Endothelial cell of umbilical vein (primary cell): ENCODE results near the gene MRGPRG. TPM values are rescaled to one million over a fixed set of nuclear protein-coding genes. Genes with fewer than 3 reads are reported as not detected.

ENCODE experiments used
- BruUV-seq: library from RNA; stranded (reverse); fragments of 400-500 nt; replicated peaks from 2 replicates; lab custom pipeline; 2021; lab: Mats Ljungman, UMichigan
- CTCF ChIA-PET: fragments of 300-600, 350-600 bp; sonication (Branson Sonifier 250); formaldehyde crosslinking; loops from one replicate; lab custom pipeline; 2021; ENCODE audit warnings: antibody characterized with exemption, inconsistent platforms; lab: Charles Lee
- POLR2A ChIA-PET: fragments of 300-600, 350-600 bp; sonication (Branson Sonifier 250); formaldehyde crosslinking; loops from one replicate; lab custom pipeline; 2021; ENCODE audit warnings: antibody characterized with exemption, inconsistent platforms; lab: Charles Lee
- DNase-seq: peaks from one replicate; pipeline ENCODE4 v3.0.0-alpha.2; 2011; ENCODE audit warnings: low read depth, low spot score
- FAIRE-seq: peaks from 2 replicates; lab custom pipeline; 2011; peaks lifted over from hg19 to GRCh38; lab: Jason Lieb, UNC
- H2AFZ ChIP-seq: 2 replicates; pipeline ENCODE4 v1.6.0; 2012; ENCODE audit warnings: low read depth, low read length, control low read depth, inconsistent platforms
- H3K27ac ChIP-seq: 2 replicates; pipeline ENCODE4 v1.5.1; 2011; ENCODE audit warnings: low read depth, mild to moderate bottlenecking, control low read depth, low read length, moderate library complexity; ENCODE audit not compliant: insufficient read depth
- H3K27me3 ChIP-seq, 2 experiments: 2 replicates each; pipeline versions ENCODE4 v1.6.0 to v1.6.1; 2011; ENCODE audit warnings: low read length in 2 of 2, mixed read lengths in 1 of 2; ENCODE audit not compliant: control insufficient read depth in 2 of 2, insufficient read depth in 2 of 2
- H3K36me3 ChIP-seq, 2 experiments: 2 replicates in 1 of 2; 3 replicates in 1 of 2; pipeline ENCODE4 v1.5.1; 2011; ENCODE audit warnings: low read length in 2 of 2, mild to moderate bottlenecking in 1 of 2, moderate library complexity in 1 of 2; ENCODE audit not compliant: control insufficient read depth in 2 of 2, insufficient read depth in 2 of 2; ENCODE audit errors: extremely low read depth in 1 of 2
- H3K4me1 ChIP-seq: 3 replicates; pipeline ENCODE4 v1.5.1; 2011; ENCODE audit warnings: mild to moderate bottlenecking, low read length; ENCODE audit not compliant: control insufficient read depth, insufficient read depth; ENCODE audit errors: extremely low read depth
- H3K4me2 ChIP-seq: 2 replicates; pipeline ENCODE4 v1.6.1; 2011; ENCODE audit warnings: low read length, control low read depth, mixed read lengths; ENCODE audit not compliant: insufficient read depth
- H3K4me3 ChIP-seq, 3 experiments: fragments of 200-600 bp in 1 of 3; sonication (generic), shearing (Covaris generic) in 1 of 3; replicated peaks in 1 of 3; 2 replicates each; pipeline ENCODE4 v1.5.1; 2011 to 2016; ENCODE audit warnings: control low read depth in 3 of 3, low read length in 3 of 3, mild to moderate bottlenecking in 2 of 3, inconsistent platforms in 1 of 3, low read depth in 1 of 3, moderate library complexity in 1 of 3; ENCODE audit not compliant: insufficient read depth in 1 of 3
- H3K79me2 ChIP-seq: 2 replicates; pipeline ENCODE4 v1.6.0; 2012; ENCODE audit warnings: low read length, inconsistent platforms; ENCODE audit not compliant: control insufficient read depth, insufficient read depth
- H3K9ac ChIP-seq: replicated peaks from 2 replicates; pipeline ENCODE3; 2011; ENCODE audit warnings: low read length, control low read depth; ENCODE audit not compliant: insufficient read depth; ENCODE audit errors: extremely low read depth
- H3K9me1 ChIP-seq: replicated peaks from 3 replicates; pipeline ENCODE4 v1.6.0; 2011; ENCODE audit warnings: mild to moderate bottlenecking, low read length; ENCODE audit not compliant: control insufficient read depth, insufficient read depth; ENCODE audit errors: extremely low read depth
- H3K9me3 ChIP-seq: replicated peaks from 2 replicates; pipeline ENCODE4 v1.5.1; 2012; ENCODE audit warnings: low read length, inconsistent platforms; ENCODE audit not compliant: control insufficient read depth, insufficient read depth
- H4K20me1 ChIP-seq: replicated peaks from 2 replicates; pipeline ENCODE3; 2011; ENCODE audit warnings: mild to moderate bottlenecking, low read length; ENCODE audit not compliant: control insufficient read depth, insufficient read depth; ENCODE audit errors: extremely low read depth
- CTCF ChIP-seq, 2 donors: IDR thresholded peaks; 1 replicate in 1 of 2; 2 replicates in 1 of 2; pipeline ENCODE4 v1.5.1; 2011; ENCODE audit warnings: low read length in 2 of 2, mild to moderate bottlenecking in 2 of 2, moderate library complexity in 2 of 2, control low read depth in 1 of 2, inconsistent platforms in 1 of 2, low read depth in 1 of 2; ENCODE audit not compliant: insufficient read depth in 1 of 2; ENCODE audit errors: extremely low read depth in 1 of 2
- EZH2 ChIP-seq: IDR thresholded peaks from 2 replicates; pipeline ENCODE4 v1.6.1; 2012; ENCODE audit warnings: borderline replicate concordance, low read depth, mild to moderate bottlenecking, moderate library complexity, low read length, inconsistent platforms; ENCODE audit not compliant: severe bottlenecking
- FOS ChIP-seq: IDR thresholded peaks from 2 replicates; pipeline ENCODE4 v1.6.1; 2011; ENCODE audit warnings: mild to moderate bottlenecking, low read length, moderate library complexity, borderline replicate concordance; ENCODE audit not compliant: insufficient read depth
- GATA2 ChIP-seq: IDR thresholded peaks from 2 replicates; pipeline ENCODE4 v1.7.0; 2011; ENCODE audit warnings: low read depth, mild to moderate bottlenecking, moderate library complexity, mixed read lengths, low read length; ENCODE audit not compliant: insufficient read length, insufficient read depth
- JUN ChIP-seq: IDR thresholded peaks from 2 replicates; pipeline ENCODE4 v1.6.1; 2011; ENCODE audit warnings: borderline replicate concordance, low read depth; ENCODE audit not compliant: insufficient read length, insufficient read depth
- MAX ChIP-seq: IDR thresholded peaks from 2 replicates; pipeline ENCODE4 v1.6.1; 2011; ENCODE audit not compliant: insufficient read depth, insufficient read length
- MYC ChIP-seq: IDR thresholded peaks from one replicate; pipeline ENCODE4 v1.6.1; 2011; ENCODE audit warnings: mild to moderate bottlenecking, low read depth, low read length
- POLR2A ChIP-seq: IDR thresholded peaks from 2 replicates; pipeline ENCODE4 v1.6.1; 2012; ENCODE audit warnings: low read depth, mild to moderate bottlenecking, control low read depth, low read length
- POLR2AphosphoS5 ChIP-seq: IDR thresholded peaks from 2 replicates; pipeline ENCODE4 v1.6.1; 2012; ENCODE audit warnings: low read depth, mild to moderate bottlenecking, control low read depth, low read length, moderate library complexity; ENCODE audit not compliant: insufficient read depth
- dilution Hi-C: fragments of 300-500 bp; cut with MboI; formaldehyde crosslinking; loops from one replicate; pipeline ENCODE4 v1.15.0; 2019; ENCODE audit warnings: low sequenced_read_pairs; ENCODE audit not compliant: extremely low pct_ligation_motif_present
- intact Hi-C: fragments of 100-400 bp; cut with micrococcal nuclease; formaldehyde crosslinking; loops from one replicate; pipeline ENCODE4 v1.10.0; 2022
- polyA plus RNA-seq, 4 experiments: library from polyadenylated mRNA; depleted of rRNA in 3 of 4; stranded (reverse) in 3 of 4; unstranded in 1 of 4; fragments of >200 nt; gene quantifications; 2 replicates each; pipeline versions ENCODE4 v1.2.1 to v1.2.3, GENCODE V29; 2011 to 2012; ENCODE audit warnings: missing spikeins in 1 of 4
- total RNA-seq: library from RNA; stranded (reverse); gene quantifications from 2 replicates; pipeline ENCODE4 v1.2.3, GENCODE V29; 2021

MRGPRG gene
- total and polyA plus RNA-seq, 2 donors (not counting 3 experiments of a cell fraction or from before 2014, with no cell fraction given): not detected

GRCh38 chr11:3201112-3201581, 17.5 kb downstream of the MRGPRG start:
- Histone ChIP-seq H3K27ac (no peak overlapping the region), H3K27me3 (peaks cover 8 to 16% of the 10 kb centered on the region in 2 experiments), H3K9me3 (no peaks in the 10 kb centered on the region), H2AFZ (no peak overlapping the region), H3K9ac (no peak overlapping the region), H3K79me2 (no peaks in the 10 kb centered on the region), H3K4me3 (no peak overlapping the region), H3K9me1 (no peaks in the 10 kb centered on the region), H4K20me1 (no peaks in the 10 kb centered on the region), H3K4me1 (no peaks in the 10 kb centered on the region), H3K36me3 (no peaks in the 10 kb centered on the region), H3K4me2 (no peak overlapping the region)
- no TSS peak for BruUV-seq
- ChIA-PET CTCF (no interaction called here), POLR2A (no interaction called here)
- no peak for FAIRE-seq
- dilution Hi-C loops: no loop called here
- DNase-seq: no peak
- no peak for TF ChIP-seq POLR2A
- no peak for TF ChIP-seq JUN
- TF ChIP-seq GATA2: no peak
- TF ChIP-seq MAX: no peak
- no peak for TF ChIP-seq EZH2
- TF ChIP-seq FOS: no peak
- no peak for TF ChIP-seq MYC
- no peak for TF ChIP-seq POLR2AphosphoS5
- TF ChIP-seq CTCF (IDR thresholded peaks at IDR 0.05; ENCODE audit: extremely low read depth in 1 of 2, insufficient read depth in 1 of 2, low read depth in 1 of 2, low read length in 2 of 2): no peak
- intact Hi-C loops: no loop called here
